CD4-positive, alpha-beta T cell treated with Interleukin-15 for 4 hours (primary cell): Measurements from ENCODE around the gene TMEM253.

Source experiments
- DNase-seq: peaks from one replicate; pipeline ENCODE4 v3.0.0-alpha.2; 2020; ENCODE audit warnings: low spot score

Gene TMEM253

GRCh38 chr14:21071225-21072030 is 29.4 kb upstream of the TMEM253 start:
- DNase-seq: peak; percentile 55

GRCh38 chr14:21072031-21072473 is 28.8 kb upstream of the TMEM253 start:
- DNase-seq: no peak

GRCh38 chr14:21072781-21073339 is 28.0 kb upstream of the TMEM253 start:
- DNase-seq: no peak

- DNase-seq: no peak
Measured at GRCh38 chr14:21073921-21074320, 26.9 kb upstream of the TMEM253 start.

GRCh38 chr14:21074398-21075272 is 26.2 kb upstream of the TMEM253 start:
- no peak for DNase-seq

- DNase-seq: no peak
Measured at GRCh38 chr14:21075719-21076437, 25.0 kb upstream of the TMEM253 start.

GRCh38 chr14:21077672-21078071 is 23.2 kb upstream of the TMEM253 start:
- DNase-seq: no peak

GRCh38 chr14:21078287-21078686 is 22.6 kb upstream of the TMEM253 start:
- no peak for DNase-seq

GRCh38 chr14:21078726-21079125 is 22.1 kb upstream of the TMEM253 start:
- no peak for DNase-seq

GRCh38 chr14:21081521-21082142 is 19.2 kb upstream of the TMEM253 start:
- no peak for DNase-seq

- DNase-seq: no peak
Measured at GRCh38 chr14:21083565-21084325, 17.1 kb upstream of the TMEM253 start.

GRCh38 chr14:21084396-21084795 is 16.5 kb upstream of the TMEM253 start:
- no peak for DNase-seq

GRCh38 chr14:21084998-21085853 is 15.6 kb upstream of the TMEM253 start:
- no peak for DNase-seq

- no peak for DNase-seq
Measured at GRCh38 chr14:21086908-21087293, 14.0 kb upstream of the TMEM253 start.

- peak; percentile 96 for DNase-seq
Measured at GRCh38 chr14:21087294-21088091, 13.4 kb upstream of the TMEM253 start.

- no peak for DNase-seq
Measured at GRCh38 chr14:21088687-21089086, 12.2 kb upstream of the TMEM253 start.

- no peak for DNase-seq
Measured at GRCh38 chr14:21089271-21089670, 11.6 kb upstream of the TMEM253 start.

GRCh38 chr14:21089877-21090193 is 11.0 kb upstream of the TMEM253 start:
- DNase-seq: no peak
